ENCODE measurements around the gene MGAT4B. TPM values are rescaled to one million over a fixed set of nuclear protein-coding genes. Genes with fewer than 3 reads are reported as not detected.

MGAT4B gene
- total and polyA plus RNA-seq, 2 of the 4 experiments (the other 2 are of a cell fraction) = 73.7 to 155 TPM

DNA sequence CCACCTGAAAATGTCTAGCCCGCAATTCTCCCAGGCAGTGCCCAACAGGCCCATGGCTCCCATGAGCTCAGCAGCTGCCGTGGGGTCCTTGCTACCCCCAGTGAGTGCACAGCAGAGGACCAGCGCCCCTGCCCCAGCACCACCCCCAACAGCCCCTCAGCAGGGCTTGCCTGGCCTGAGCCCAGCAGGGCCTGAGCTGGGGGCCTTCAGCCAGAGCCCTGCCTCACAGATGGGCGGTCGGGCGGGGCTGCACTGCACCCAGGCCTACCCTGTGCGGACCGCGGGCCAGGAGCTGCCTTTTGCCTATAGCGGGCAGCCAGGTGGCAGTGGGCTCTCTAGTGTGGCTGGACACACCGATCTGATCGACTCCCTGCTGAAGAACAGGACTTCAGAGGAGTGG lies 32.2 kb downstream of the MGAT4B start:
- no peak overlapping the region for H2BK5ac ChIP-seq (ENCODE audit: low read depth, low read length, poor library complexity, severe bottlenecking)
- no peak overlapping the region for H2AFZ ChIP-seq (replicated peaks; ENCODE audit: low read length, poor library complexity)
- TF ChIP-seq MAFK (IDR thresholded peaks at IDR 0.05; ENCODE audit: low read depth, low read length) = no peak
- no peak for TF ChIP-seq CEBPB (IDR thresholded peaks at IDR 0.05; ENCODE audit: low read depth, low read length)
- no peak for TF ChIP-seq MAZ (IDR thresholded peaks at IDR 0.05; ENCODE audit: borderline replicate concordance, low read depth, low read length)
- TF ChIP-seq SMC3 (IDR thresholded peaks at IDR 0.05; ENCODE audit: low read depth, low read length) = no peak
- no peak for TF ChIP-seq NFE2L2 (IDR thresholded peaks at IDR 0.05; ENCODE audit: low read depth, low read length)
- TF ChIP-seq FOS (IDR thresholded peaks at IDR 0.05; ENCODE audit: low read depth, low read length) = no peak
- TF ChIP-seq CTCF (conservative IDR thresholded peaks at IDR 0.05; ENCODE audit: low read depth, low read length) = no peak
- no peak for TF ChIP-seq RAD21 (IDR thresholded peaks at IDR 0.05; ENCODE audit: low read length)
- no peak for TF ChIP-seq ELK1 (IDR thresholded peaks at IDR 0.05; ENCODE audit: borderline replicate concordance, low read depth, low read length)
- TF ChIP-seq CHD1 (IDR thresholded peaks at IDR 0.05; ENCODE audit: low read depth, low read length) = no peak
- TF ChIP-seq MXI1 (IDR thresholded peaks at IDR 0.05; ENCODE audit: borderline replicate concordance, low read depth, low read length) = no peak
- no peak for TF ChIP-seq RFX5 (IDR thresholded peaks at IDR 0.05; ENCODE audit: low read depth, low read length)
- no peak for TF ChIP-seq POLR2A (IDR thresholded peaks at IDR 0.05; ENCODE audit: low read depth, low read length)
- TF ChIP-seq, protein P1, sequence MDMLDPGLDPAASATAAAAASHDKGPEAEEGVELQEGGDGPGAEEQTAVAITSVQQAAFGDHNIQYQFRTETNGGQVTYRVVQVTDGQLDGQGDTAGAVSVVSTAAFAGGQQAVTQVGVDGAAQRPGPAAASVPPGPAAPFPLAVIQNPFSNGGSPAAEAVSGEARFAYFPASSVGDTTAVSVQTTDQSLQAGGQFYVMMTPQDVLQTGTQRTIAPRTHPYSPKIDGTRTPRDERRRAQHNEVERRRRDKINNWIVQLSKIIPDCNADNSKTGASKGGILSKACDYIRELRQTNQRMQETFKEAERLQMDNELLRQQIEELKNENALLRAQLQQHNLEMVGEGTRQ (IDR thresholded peaks at IDR 0.05; ENCODE audit: low read depth, low read length) = no peak
- H2BK20ac ChIP-seq (ENCODE audit: low read depth, low read length) = no peak overlapping the region
- H3K9ac ChIP-seq (ENCODE audit: low read depth, low read length) = no peak overlapping the region
- BruUV-seq (replicated peaks) = no TSS peak
- H3K4me1 ChIP-seq (ENCODE audit: control insufficient read depth, insufficient read depth, low read length) = no peaks in the 10 kb centered on the region
- H3K4me3 ChIP-seq (ENCODE audit: insufficient read depth, low read depth, low read length) = no peak overlapping the region
- no peaks in the 10 kb centered on the region for H3K9me1 ChIP-seq (ENCODE audit: insufficient read depth, low read length)
- H3K27ac ChIP-seq (ENCODE audit: insufficient read depth, low read length) = no peak overlapping the region
- no peak overlapping the region for H3K4ac ChIP-seq (ENCODE audit: low read depth, low read length)
- CTCF ChIA-PET = no interaction called here
- no peak overlapping the region for H3K14ac ChIP-seq (replicated peaks; ENCODE audit: low read depth, low read length)
- no peak overlapping the region for H3K4me2 ChIP-seq (ENCODE audit: low read depth, low read length)
- H4K5ac ChIP-seq (ENCODE audit: low read depth, low read length) = no peak overlapping the region
- no peak for DNase-seq
- H3K27me3 ChIP-seq (ENCODE audit: control insufficient read depth, insufficient read depth, low read length) = no peaks in the 10 kb centered on the region
- 0 out of 2 replicates have a peak, but pooled peaks cover 5% of the 10 kb centered on the region for H4K20me1 ChIP-seq (ENCODE audit: insufficient read depth, low read length)
- H3K79me1 ChIP-seq (ENCODE audit: low read depth in 1 of 2, low read length in 2 of 2) = peaks cover 17 to 34% of the 10 kb centered on the region in 2 experiments
- no peak for ATAC-seq (ENCODE audit: low read depth)
- no peaks in the 10 kb centered on the region for H3K9me3 ChIP-seq (ENCODE audit: control insufficient read depth, insufficient read depth, low read length)
- 95% methylated on average over 8 of the region's 12 CpGs; no CpG with 5 or more reads in 1 of the 2 experiments for WGBS, 2 experiments (ENCODE audit: extremely low coverage in 2 of 2, insufficient read length in 1 of 2)
- no peak overlapping the region for H3K18ac ChIP-seq (ENCODE audit: low read depth, low read length)
- H2AK9ac ChIP-seq (replicated peaks; ENCODE audit: low read depth, low read length, poor library complexity) = no peak overlapping the region
- H3K23ac ChIP-seq (ENCODE audit: low read depth, low read length) = no peak overlapping the region
- in situ Hi-C loops (cut with MboI; ENCODE audit: low sequenced_read_pairs) = no loop called here
- no peak overlapping the region for H2AK5ac ChIP-seq (ENCODE audit: low read depth, low read length)
- no peak overlapping the region for H4K91ac ChIP-seq (ENCODE audit: insufficient read depth, low read depth, low read length)
- H3K56ac ChIP-seq (ENCODE audit: extremely low read depth, insufficient read depth, low read length) = no peak overlapping the region
- H2BK120ac ChIP-seq (ENCODE audit: low read depth, low read length) = no peak overlapping the region
- dilution Hi-C loops (cut with HindIII; ENCODE audit: low sequenced_read_pairs, unreplicated experiment) = no loop called here
- POLR2A ChIA-PET (ENCODE audit: unreplicated experiment) = no interaction called here
- H2BK15ac ChIP-seq (ENCODE audit: low read depth, low read length) = no peak overlapping the region
- intact Hi-C loops (cut with micrococcal nuclease) = no loop called here
- H4K8ac ChIP-seq (ENCODE audit: low read depth in 2 of 2, low read length in 2 of 2) = no peak overlapping the region
- H3K36me3 ChIP-seq (ENCODE audit: control insufficient read depth, insufficient read depth, low read length) = peaks cover 73% of the 10 kb centered on the region

Measured in IMR-90 (cell line).